Mesothelial cell of epicardium (in vitro differentiated cells): ENCODE measurements around the gene FYB1. TPM values are rescaled to one million over a fixed set of nuclear protein-coding genes. Genes with fewer than 3 reads are reported as not detected.

ENCODE experiments used
- DNase-seq, 2 experiments: peaks; one replicate each; pipeline ENCODE4 v3.0.0; 2021; ENCODE audit warnings: low spot score in 2 of 2; ENCODE audit not compliant: unreplicated experiment in 2 of 2
- H3K27ac Mint-ChIP-seq: 2 replicates; pipeline ENCODE4 v1.8.0; 2021; ENCODE audit warnings: mixed read lengths
- H3K27me3 Mint-ChIP-seq: 2 replicates; pipeline ENCODE4 v1.8.0; 2021; ENCODE audit warnings: low read depth, mixed read lengths
- H3K36me3 Mint-ChIP-seq: 2 replicates; pipeline ENCODE4 v1.8.0; 2021; ENCODE audit warnings: mixed read lengths
- H3K4me1 Mint-ChIP-seq: 2 replicates; pipeline ENCODE4 v1.8.0; 2021; ENCODE audit warnings: mixed read lengths
- H3K4me3 Mint-ChIP-seq: 2 replicates; pipeline ENCODE4 v1.8.0; 2021; ENCODE audit warnings: mild to moderate bottlenecking, moderate library complexity, mixed read lengths
- H3K9me3 Mint-ChIP-seq: 2 replicates; pipeline ENCODE4 v1.8.0; 2021; ENCODE audit warnings: mixed read lengths
- total RNA-seq: library from RNA; stranded (reverse); gene quantifications from 3 replicates; pipeline ENCODE4 v1.2.1, GENCODE V29; 2021
- TF ChIP-seq, protein P1 (sequence below): fragments of 200-600 bp; sonication (generic); IDR thresholded peaks from one replicate; pipeline ENCODE4 v1.5.0; 2021; ENCODE audit warnings: antibody characterized with exemption; ENCODE audit not compliant: unreplicated experiment

FYB1 gene
- total RNA-seq, 1 donor from 2014 or later = 1.5 TPM

DNA sequence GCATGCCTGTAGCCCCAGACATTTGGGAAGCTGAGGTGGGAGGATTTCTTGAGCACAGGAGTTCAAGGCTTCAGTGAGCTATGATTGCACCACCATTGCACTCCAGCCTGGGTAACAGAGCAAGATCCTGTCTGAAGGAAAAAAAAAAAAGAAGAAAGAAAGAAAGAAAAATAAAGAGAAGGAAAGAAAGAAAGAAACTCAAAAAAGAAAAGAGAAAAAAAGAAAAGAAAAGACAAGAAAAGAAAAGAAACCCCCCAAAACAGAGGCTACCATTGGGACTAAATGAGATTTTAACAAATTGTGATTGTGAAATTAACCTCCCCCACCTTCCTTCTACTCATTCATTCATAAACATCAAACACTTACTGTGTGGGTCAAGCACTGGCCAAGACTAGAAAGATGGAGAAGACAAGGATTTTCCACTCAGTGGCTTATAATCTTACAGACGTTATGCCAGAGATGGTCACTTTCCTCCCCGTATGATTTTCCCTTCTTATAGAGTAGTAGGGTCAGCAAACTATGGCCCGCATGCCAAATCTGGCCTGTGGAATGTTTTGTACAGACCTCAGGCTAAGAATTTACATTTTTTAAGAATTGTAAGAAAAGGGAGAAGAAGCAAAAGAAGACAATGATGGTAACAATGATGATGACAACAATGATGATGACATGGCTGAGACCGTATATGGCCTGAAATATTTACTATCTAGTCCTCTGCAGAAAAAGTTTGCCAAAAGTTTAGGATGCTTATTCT, 1.1 kb upstream of the FYB1 start:
- H3K9me3 Mint-ChIP-seq = no peaks in the 10 kb centered on the region
- no peak overlapping the region for H3K27ac Mint-ChIP-seq
- no peaks in the 10 kb centered on the region for H3K27me3 Mint-ChIP-seq
- TF ChIP-seq, protein P1, sequence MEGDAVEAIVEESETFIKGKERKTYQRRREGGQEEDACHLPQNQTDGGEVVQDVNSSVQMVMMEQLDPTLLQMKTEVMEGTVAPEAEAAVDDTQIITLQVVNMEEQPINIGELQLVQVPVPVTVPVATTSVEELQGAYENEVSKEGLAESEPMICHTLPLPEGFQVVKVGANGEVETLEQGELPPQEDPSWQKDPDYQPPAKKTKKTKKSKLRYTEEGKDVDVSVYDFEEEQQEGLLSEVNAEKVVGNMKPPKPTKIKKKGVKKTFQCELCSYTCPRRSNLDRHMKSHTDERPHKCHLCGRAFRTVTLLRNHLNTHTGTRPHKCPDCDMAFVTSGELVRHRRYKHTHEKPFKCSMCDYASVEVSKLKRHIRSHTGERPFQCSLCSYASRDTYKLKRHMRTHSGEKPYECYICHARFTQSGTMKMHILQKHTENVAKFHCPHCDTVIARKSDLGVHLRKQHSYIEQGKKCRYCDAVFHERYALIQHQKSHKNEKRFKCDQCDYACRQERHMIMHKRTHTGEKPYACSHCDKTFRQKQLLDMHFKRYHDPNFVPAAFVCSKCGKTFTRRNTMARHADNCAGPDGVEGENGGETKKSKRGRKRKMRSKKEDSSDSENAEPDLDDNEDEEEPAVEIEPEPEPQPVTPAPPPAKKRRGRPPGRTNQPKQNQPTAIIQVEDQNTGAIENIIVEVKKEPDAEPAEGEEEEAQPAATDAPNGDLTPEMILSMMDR = no peak
- no peak for DNase-seq
- H3K4me3 Mint-ChIP-seq = no peak overlapping the region
- no peaks in the 10 kb centered on the region for H3K36me3 Mint-ChIP-seq
- H3K4me1 Mint-ChIP-seq = peaks cover 14% of the 10 kb centered on the region

DNA sequence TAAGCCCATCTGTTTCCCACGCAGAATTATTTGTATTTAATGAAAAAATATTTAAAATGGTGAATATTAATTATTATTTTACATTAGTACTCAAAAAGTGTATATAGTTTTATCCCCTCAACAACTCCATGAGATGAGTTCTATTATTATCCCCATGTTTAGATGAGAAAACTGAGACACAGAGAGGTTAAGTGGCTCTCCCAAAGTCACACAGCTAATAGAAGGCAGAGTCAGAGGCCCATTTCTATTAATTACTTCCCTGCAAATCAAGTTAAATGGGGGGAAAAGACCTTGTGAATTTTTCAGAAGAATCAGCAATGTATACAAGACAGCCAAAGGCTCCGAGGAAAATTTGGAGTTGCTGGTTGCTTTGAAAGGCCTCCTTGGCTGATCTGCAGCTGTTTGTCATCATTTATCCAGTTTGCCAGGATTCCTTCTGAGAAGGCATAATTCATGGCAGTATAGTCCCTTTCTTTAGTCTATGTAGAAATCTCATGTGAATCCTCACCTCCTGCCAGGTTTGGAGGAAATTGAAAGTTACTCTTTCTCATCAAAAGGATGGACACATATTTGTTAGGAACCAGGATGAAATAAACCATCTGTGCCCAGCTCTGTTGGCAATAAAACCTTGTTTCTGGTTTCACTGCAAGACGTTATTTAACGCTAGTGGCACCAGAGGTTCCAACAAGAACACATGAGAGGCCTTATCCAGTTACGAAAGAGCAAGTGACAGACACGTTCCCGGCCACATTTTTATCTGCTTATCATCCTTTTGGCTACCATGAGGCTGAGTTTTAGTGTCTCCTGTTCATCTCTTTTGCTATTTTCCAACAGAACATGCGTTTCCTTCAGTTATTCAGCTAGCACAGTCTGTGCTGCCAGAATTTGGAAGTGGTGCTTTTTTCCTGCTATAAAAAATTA, 621 bp downstream of the FYB1 start:
- Mint-ChIP-seq H3K27ac (peak overlapping the region; percentile 25), H3K4me3 (no peak overlapping the region), H3K27me3 (no peaks in the 10 kb centered on the region), H3K36me3 (no peaks in the 10 kb centered on the region), H3K9me3 (no peaks in the 10 kb centered on the region), H3K4me1 (peaks cover 14% of the 10 kb centered on the region)
- no peak for DNase-seq
- TF ChIP-seq, protein P1 = no peak

GRCh38 chr5:39217365-39218281, 1.7 kb downstream of the FYB1 start:
- Mint-ChIP-seq H3K4me1 (peaks cover 14% of the 10 kb centered on the region), H3K27me3 (no peaks in the 10 kb centered on the region), H3K9me3 (no peaks in the 10 kb centered on the region), H3K36me3 (no peaks in the 10 kb centered on the region), H3K27ac (no peak overlapping the region), H3K4me3 (no peak overlapping the region)
- peak; percentile 34 to 66 for DNase-seq
- TF ChIP-seq, protein P1 = peak; percentile 88

- TF ChIP-seq, protein P1 = no peak
- no peaks in the 10 kb centered on the region for H3K9me3 Mint-ChIP-seq
- H3K4me1 Mint-ChIP-seq = peaks cover 14% of the 10 kb centered on the region
- H3K27ac Mint-ChIP-seq = no peak overlapping the region
- DNase-seq = no peak
- H3K4me3 Mint-ChIP-seq = no peak overlapping the region
- H3K36me3 Mint-ChIP-seq = no peaks in the 10 kb centered on the region
- H3K27me3 Mint-ChIP-seq = no peaks in the 10 kb centered on the region
Observed at GRCh38 chr5:39216631-39217030, 2.7 kb downstream of the FYB1 start.

- H3K27ac Mint-ChIP-seq = no peak overlapping the region
- H3K27me3 Mint-ChIP-seq = no peaks in the 10 kb centered on the region
- TF ChIP-seq, protein P1 = no peak
- H3K36me3 Mint-ChIP-seq = no peaks in the 10 kb centered on the region
- no peaks in the 10 kb centered on the region for H3K9me3 Mint-ChIP-seq
- DNase-seq = no peak
- H3K4me3 Mint-ChIP-seq = no peak overlapping the region
- H3K4me1 Mint-ChIP-seq = peaks cover 14% of the 10 kb centered on the region
Observed at GRCh38 chr5:39215857-39216256, 3.5 kb downstream of the FYB1 start.
